ENCODE measurements around the gene SORCS2.

DNA sequence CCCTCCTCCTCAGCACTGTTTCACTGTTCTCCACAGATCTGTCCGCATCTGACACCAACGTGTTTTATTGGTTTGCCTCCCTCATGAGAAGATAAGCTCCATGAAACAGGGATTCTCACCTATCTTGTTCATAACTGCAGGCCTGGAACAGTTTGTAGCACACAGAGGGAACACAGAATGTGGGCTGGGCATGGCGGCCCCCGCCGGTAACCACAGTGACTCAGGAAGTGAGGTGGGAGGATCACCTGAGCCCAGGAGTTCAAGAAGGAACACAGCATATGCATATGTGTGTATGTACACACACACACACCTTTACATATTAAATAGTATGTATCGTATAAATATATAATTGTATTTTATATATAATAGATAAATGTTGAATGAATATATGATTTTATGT, 578.7 kb downstream of the SORCS2 start:
- TF ChIP-seq ZNF274 (IDR thresholded peaks at IDR 0.05; ENCODE audit: low read depth, low read length) (no peak), YY1 (IDR thresholded peaks at IDR 0.05; ENCODE audit: insufficient read depth, insufficient read length) (no peak)
